TTC549 (cell line): ENCODE data around the gene KCNQ4.

Experiments
- FAIRE-seq: peaks from 2 replicates; lab custom pipeline; 2012; peaks lifted over from hg19 to GRCh38; lab: Jason Lieb, UNC

The KCNQ4 gene

DNA sequence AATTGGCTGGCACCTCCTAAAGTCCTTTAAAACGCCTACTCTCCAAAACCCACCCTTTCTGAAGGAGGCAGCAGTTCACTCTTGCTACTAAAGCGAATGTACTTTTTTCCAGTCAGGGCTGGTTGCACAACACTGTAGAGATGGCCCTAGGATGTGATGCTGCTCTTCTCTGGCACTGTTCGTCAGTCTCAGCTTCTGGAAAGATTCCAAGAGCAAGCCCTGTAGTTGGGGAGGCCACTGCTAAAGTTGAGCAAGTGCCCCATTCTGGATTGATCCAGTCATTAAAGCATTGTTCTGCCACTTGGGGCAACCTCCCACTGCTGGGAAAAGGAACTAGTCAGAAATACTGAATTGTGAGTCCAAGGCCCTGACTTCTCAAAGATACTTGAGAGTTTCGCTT, 28.5 kb upstream of the KCNQ4 start:
- no peak for FAIRE-seq

DNA sequence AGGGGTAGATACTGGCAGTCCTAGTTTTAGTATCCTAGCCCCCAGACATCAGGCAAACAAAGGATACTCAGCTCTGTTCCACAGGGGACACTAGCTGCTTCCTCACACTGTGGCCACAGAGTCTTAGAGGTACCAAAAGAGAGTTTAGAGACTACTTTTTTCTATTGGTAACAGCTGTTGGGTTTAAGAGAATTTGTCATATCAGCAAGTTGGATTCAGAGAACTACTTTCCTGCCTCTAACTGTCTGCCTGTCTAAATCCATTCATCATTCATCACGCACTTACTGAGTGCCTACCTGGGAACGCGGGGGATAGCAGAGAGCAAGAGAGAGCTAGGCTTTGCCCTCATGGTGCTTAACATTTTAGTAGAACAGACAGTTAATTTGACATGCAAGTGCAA, 27.1 kb upstream of the KCNQ4 start:
- no peak for FAIRE-seq

DNA sequence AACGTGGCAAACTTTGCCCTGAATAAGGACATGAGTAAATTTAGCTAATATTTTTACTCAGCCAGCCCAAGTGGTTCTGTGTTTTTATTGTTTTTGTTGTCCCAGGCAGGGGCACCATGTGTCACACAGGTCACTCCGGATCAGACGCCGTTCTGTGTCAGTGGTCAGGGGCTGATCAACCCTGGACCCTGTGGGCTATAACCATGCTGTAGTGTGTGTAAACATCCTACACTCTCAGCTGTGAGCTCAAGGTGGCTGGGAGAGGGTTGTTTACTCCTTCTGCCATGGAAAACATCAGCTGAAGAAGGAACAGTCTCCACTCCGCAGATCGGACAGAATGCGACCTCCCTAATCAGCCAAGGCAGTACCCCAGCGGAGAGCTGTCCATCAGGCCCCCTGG, 26.5 kb upstream of the KCNQ4 start:
- no peak for FAIRE-seq

DNA sequence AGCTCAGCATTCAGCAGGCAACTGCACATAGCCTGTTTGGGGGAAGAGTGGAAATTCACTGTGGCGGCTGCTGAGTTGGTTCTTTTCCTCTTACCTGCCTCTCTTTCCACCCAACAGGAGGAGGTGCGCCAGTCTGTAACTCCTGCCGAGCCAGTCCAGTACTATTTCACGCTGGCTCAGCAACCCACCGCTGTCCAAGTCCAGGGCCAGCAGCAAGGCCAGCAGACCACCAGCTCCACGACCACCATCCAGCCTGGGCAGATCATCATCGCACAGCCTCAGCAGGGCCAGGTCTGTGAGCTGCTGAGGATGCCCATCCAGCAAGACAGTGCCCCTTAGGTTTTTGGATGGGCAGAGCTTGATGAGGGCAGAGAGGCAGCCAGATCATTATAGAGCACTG, 25.6 kb upstream of the KCNQ4 start:
- no peak for FAIRE-seq

DNA sequence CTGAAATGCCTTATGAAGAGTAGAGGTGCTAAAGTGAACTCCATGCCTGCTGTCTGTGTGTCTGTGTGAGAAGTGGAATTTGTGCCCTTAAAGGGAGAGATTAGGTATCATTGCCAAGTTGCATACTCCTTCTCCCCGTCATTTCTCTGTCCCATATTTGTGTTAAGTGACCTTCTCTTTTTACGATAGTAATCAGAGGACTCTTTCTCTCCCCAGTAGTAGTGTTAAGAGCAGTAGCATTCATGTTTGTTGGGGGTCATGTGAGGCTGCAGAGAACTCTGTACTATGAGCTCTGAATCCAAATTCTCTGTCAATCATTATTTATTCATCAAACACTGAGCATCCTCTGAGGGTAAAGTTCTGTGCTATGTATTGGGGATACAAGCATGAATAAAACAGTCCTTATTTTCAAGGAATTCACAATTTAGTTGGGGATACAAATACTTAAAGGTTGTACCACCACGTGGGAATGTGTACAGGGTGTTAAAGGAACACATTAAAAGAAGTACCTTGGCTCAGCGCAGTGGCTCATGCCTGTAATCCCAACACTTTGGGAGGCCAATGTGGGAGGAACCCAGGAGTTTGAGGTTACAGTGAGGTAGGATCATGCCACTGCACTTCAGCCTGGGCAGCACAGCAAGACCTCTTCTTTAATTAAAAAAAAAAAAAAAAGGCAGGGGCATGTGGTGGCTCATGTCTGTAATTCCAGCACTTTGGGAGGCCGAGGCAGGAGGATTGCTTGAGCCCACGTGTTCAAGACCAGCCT, 24.8 kb upstream of the KCNQ4 start:
- FAIRE-seq = no peak

DNA sequence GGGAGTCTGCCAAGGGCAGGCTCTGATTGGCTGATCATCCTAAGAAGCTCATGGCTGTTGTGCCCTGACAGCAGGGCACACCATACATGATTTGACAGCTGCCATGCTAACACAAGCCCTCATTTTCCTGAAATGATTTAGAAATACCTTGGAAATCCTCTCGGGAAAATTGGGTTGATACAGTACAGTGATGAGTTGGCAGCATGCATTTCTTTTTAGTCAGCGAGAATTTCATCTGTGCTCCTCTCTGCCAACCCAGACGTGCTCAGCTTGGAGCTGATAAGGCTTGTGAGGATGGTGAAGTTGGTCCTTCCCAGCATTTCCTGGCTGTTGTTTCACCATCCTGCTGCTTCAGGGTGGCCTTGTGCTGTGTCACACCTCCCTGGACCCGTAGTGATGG, 22.6 kb upstream of the KCNQ4 start:
- FAIRE-seq = no peak

DNA sequence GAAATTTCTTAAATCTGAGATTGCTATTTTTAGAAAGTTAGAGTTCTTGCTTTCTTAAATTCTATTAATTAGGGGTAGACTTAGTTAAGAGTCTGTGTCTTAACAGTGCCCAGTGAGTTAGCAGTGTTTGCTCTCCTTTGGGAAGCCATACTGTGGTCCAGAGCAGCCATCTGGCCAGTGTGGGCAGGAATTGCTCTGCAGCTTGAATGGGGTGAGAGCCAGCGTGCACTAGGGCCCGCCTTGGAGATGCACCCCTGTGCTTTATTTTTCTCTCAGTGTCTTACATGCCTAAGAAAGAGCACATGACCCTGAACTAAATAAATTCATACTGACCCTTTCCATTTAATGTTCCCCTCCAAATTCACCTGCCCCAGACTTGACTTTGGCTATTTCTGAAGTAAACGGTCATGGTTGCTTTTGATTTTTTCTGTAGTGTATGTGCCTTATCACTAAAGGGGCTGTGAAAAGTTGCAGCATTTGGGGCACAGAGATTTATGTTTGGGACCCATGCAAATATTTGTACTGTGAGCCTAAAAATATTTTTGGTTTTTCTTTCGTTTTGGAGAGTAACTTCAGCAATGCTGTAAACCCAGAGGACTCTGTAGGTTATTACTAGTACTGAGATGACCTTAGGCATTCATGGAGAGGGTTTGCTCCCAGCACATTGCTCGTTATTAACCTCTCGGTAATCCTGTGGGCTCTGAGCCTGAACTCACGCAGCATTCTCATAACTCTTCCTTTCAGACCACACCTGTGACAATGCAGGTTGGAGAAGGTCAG, 21.3 kb upstream of the KCNQ4 start:
- no peak for FAIRE-seq

DNA sequence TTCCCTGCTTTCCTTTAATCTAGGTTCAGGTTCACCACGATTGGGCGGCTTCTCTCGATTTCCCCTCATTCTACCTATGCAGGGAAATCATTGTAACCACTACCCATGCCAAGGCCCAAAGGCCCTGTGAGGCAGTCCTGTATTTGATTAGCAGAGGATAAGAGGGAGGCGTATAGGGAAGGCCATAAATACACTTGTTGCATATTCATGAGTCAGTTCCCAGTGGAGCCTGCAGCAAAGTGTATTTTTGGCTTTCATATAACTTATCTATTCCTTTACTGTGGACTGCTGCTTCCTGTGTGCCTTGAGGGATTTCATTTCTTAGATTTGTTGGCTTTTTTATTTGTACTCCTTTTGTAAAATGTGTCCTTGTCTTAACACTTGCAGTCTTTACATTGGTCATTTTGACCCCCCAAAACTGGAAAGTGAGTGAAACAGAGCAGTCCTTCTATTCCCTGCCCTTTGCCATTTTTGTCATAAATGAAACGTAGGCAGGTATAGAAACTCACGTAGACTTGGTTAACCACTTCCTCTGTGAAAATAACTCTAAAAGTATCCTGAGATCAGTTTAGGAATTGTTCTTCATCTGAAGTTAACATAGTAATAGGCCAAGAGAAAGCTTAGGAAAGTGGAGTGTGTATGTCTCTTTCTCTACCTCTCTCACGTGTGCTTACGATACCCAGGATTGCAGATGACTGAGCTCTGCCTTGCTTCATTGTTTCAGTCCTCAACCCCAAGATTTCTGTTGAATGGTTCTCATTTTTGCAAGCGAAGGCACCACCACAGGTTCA, 19.6 kb upstream of the KCNQ4 start:
- no peak for FAIRE-seq

DNA sequence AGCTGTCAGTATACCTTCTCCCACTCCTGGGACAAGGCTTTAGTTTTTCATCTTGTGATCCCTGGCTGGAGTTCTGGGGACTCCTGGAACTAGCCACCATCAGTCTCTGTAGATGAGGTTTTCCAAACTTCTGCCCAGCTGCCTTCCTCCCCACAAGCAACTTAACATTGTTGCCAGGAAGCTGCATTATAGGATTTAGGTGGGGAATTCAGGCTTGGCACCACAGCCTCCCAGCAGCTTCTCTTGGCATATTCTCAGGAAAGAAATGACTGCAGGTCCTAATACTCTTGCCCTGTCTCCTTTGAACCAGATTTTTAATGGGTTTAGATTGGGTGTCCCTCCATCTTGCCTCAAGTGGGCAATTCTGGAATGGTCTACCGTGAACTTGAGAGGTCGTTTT, 18.6 kb upstream of the KCNQ4 start:
- FAIRE-seq = no peak

DNA sequence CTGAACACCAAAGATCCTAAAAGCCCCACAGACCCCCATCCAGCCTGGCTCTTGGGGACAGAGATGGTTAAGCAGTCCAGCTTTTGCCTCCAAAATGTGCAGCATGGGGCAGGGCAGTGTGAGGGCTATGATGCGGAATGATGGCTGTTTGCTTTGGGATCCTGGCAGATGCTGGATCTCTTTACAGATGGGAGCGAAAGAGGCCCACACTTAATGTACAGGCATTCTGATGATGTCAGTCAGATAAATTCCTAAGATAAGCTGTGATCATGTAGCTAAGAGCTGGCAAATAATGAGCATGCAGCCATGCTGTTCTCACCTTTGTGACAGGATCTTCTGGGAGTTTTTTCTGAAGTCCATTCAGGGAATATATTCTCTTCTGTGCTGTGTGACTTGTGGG, 17.6 kb upstream of the KCNQ4 start:
- FAIRE-seq = no peak

DNA sequence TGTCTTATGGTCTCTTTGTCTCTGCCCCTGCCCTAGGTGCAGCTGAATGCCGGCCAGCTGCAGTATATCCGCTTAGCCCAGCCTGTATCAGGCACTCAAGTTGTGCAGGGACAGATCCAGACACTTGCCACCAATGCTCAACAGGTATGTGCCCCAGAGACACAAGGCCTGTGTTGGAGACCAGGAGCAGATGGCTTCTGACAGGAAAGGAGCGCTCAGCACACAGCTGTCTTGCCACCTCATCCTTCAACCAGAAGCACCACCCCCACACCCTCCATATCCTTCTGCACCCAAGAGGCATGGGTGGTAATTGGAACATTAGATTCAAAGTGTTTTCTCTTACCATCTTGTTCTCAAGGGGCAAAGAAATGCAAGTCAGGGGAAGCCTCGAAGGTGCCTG, 17.0 kb upstream of the KCNQ4 start:
- no peak for FAIRE-seq

DNA sequence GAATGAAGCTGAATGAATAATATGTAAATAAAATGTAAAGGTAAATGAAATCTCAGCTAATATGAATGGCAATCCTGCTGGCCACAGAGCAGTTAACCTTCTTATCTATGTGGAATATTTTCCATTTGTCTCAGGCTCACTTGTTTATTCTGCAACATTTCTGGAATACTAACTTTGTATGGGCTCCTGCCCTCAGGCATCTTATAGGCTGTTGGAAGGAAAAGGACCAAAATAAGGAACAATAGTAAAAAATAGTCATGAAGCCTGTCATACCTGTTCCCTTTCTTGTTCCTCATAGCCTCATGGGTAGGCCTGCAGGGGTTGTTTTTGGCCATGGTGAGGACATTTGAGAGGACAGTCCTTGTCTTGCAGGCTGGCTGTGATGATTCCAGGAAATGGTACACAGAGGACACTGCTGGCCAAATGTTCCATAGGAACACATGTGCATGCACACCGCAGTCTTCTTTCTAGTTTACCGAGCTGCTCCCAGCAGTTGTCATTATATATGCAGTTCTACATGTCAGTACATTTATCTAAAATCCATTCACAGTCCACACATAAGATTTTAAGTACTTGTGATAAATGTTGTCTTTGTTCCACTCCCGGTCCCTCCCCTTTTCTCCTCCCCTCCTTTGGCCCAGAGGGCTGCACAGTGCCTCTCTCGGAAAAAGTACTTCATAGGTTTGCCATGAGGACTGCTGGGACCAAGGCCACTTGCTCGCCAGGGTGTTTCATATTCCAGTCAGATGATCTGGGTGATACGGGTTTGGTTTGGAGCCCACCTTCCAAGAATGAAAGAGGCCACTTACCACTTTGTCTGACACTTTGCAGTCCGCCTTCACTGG, 15.2 kb upstream of the KCNQ4 start:
- no peak for FAIRE-seq

DNA sequence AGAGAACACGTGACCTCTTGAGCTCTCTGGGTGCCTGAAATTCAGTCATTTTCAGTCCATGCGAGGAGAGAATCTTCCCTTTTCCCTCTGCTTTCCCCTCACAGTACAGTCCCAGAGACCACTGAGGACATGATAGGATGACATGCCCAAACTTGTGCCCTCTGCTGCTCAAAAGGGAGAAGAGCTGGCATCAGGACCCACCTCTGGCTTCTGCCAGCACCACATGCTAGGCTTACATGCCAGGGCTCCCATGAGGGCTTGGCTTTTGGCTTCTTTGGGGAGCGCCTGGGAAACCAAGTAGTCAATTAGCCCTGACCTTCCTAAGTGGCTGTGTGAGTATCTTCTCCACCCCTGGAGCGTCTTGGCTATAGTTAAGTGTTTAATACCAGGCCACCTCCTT, 13.8 kb upstream of the KCNQ4 start:
- no peak for FAIRE-seq

DNA sequence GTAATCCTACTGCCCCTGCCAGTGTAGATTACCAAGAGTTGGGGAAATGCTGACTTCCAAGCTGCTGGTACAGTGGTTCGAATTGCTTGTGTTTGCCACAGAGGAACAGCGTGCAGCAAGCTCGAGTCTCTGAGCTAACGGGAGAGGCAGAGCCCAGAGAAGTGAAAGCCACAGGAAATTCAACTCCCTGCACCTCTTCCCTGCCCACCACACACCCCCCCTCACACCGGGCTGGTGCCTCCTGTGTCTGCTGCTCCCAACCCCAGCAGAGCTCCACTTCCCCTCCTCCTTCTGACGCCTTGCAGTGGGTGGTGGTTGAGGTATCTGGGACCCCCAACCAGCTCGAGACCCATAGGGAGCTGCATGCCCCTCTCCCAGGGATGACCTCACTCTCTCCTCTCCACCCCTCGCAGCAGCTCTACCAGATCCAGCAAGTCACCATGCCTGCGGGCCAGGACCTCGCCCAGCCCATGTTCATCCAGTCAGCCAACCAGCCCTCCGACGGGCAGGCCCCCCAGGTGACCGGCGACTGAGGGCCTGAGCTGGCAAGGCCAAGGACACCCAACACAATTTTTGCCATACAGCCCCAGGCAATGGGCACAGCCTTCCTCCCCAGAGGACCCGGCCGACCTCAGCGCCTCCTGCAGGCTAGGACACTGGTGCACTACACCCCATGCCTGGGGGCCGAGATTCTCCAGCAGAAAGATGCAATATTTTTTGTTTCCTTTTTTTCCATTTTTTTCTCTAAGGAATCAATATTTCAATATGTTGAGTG, 13.1 kb upstream of the KCNQ4 start:
- no peak for FAIRE-seq

DNA sequence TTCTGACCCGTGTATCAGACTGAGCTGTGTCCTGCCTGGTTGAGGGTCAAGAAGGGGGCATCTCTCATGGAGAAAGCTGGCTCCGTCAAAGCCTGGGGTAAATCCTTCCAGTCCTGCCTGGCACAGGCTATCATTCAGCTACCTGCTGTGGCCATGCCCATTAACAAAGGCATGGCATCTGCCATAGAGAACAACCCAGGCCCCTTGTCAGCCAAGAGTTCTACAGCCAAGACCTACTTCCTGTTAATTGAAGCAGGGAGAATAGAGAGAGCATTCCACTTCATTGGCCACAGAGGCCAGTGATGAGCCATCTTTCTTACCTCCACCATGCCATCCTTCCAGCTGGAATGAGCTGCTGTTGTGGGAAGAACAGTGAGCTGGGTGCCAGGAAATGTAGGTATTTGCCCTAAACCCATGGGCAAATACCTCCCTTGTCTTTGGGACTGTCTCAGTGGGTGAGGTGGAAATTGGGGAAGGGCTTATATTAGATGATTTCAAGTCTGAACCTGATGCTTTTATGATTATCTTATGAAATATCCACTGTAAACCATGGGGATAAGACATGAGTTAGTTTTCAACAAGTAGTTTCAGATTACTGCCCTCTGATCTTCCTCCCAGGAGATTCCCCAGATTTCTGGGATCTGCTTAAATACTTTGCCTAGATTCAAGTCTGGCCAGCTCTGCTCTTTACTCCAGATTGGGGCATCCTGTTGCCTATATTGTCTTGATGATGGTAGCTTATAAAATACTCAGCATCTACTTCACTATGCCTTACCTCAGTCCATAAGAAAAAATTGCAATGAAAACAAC, 11.2 kb upstream of the KCNQ4 start:
- no peak for FAIRE-seq

DNA sequence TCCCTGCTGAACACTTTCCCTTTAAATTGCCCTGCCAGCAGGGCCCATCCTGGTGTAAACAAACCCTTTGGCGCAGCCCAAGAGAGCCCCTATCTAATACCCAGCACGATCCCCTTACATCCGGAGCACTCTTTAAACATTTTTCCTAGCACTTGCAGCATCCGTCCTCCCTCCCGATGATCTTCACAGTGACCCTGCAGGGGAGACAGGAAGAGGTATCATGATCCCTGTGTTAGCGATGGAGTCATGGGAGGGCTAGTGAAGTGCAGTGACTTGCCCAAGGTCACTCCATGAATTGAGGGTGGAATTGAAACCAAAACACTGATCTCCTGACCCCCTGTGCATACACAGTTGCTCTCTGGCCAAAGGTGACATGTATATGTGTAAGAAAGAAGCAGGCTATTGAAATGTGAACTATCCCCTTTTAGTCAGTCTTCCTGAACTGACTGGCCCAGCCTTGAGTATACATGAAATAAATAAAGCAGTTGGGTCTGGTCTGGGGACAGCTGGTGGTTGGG, 9.8 kb upstream of the KCNQ4 start:
- FAIRE-seq = no peak

DNA sequence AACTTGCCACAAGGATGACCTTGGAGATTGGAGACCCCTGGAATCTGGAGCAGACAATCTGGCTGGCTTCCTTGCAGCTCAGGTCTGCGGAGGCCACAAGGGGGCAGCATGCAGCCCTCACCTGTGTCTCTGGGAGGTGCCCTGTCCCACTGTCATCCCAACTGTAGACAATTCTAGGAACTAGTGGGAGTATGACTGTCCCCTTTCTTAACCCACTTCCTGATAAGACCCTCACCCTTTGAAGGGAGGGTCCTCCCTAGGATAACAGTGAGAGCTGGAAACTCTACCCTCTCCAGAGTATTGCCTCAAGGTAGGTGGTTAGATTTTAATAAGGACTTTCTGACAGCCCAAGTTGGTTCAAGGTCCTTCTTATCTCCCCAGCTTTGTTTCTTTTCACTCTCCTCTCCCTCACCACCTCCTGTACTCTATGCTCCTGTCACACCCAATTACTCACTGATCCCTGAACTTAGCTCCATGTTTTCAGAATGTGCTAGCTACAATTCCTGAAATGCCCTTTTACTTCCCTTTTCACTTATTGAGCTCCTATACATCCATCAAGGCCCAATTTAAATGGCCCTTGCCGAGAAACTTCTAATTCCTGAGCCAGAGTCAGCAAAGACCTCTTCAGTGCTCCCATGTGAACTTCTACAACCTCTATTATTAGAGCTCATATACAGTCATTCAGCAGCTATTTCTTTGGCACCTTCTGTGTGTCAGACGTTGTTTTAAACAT, 9.2 kb upstream of the KCNQ4 start:
- FAIRE-seq = no peak

DNA sequence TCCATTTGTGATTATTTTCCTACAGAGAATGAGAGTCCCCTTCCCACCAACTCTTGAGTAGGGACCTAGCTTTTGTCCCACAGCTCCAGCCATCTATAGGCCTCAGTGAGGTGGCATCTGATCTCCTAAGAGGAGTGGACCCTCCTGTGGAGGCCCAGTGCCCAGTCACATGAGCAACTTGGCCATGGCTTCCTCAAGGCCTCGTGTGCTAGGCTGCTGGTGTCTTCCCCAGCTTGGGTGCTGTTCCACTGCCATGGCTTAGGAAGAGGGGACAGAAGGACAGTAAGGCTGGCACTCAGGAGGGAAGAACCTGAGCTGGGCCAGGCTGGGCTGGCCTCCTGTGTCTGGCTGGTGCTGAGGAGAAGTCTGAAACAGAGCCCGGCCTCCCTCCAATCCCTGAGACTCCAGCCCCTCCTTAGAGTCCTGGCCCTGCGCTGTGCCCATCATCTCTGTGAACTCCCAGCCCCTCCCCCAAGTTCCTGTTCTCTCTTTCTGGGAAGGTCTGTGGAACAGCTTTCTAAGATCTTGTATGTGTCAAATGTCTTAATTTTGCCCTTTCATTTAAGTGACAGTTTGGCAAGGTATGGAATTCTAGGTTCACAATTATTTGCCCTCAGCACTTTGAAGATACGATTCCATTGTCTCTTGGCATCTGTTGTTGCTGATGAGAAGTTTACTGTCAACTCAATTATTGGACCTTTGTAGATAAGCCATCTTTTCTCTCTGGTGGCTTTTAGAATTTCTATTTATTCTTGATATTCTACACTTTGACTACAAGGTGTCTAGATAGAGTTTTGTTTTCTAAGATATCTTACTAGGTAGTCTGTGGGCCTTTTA, 7.1 kb upstream of the KCNQ4 start:
- no peak for FAIRE-seq
